Ecto neural progenitor cell (in vitro differentiated cells): ENCODE data around the gene ZFYVE27.
"Not testable (repeated sequence)": the region's sequence is repeated elsewhere in the genome, so short reads cannot be mapped to it uniquely, and the experiment has no call there.

ENCODE experiments used
- DNase-seq: peaks from one replicate; pipeline ENCODE4 v3.0.0-alpha.2; 2018; ENCODE audit warnings: low spot score

The ZFYVE27 gene

DNA sequence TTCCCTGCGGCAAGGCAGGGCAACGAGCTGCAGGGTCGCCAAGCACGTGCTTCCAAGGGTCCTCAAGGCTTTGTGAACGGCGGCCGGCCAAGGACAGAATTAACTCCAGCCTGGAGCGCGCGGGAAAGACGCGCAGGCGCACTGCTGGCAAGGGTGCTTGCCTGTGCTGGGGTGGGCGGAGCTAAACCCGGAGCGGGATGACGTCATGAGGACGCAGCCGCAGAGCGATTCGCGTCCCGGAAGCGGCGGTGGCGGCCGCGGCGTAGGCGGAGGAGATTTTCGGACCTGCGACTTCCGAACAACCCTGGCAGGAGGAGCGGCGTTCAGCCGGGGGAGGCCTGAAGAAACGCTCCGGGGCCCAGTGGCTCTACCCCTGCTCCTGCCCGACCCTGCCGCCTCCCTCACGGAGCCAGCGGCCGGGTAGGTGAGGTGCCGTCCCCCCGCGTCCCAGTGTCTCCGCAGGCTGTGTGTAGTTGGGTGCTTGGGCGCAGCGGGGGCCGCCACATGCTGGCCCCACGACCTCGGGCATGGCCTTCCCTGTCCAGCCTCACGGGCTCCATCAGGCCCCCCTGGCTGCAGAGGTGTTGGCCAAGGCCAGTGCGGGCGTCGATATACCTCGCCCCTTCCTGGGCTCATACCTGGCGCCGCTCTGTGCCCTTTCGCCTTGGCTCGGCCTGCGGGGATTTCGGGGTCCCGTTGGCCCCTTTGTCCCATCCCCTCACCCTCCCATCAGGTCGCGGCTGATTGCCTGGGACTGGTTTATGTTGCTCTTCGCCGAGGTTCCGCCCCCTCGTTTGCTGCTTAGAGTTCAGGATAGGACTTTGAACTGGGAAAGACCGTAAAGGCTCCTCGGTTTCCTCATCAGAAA is at the start of gene ZFYVE27:
Gene ZFYVE27, plus strand, starts transcription at position 227 of the 868 bp plus-strand sequence. CDS start 1,350 bp downstream, outside the sequence.
- DNase-seq: peak; percentile 98

DNA sequence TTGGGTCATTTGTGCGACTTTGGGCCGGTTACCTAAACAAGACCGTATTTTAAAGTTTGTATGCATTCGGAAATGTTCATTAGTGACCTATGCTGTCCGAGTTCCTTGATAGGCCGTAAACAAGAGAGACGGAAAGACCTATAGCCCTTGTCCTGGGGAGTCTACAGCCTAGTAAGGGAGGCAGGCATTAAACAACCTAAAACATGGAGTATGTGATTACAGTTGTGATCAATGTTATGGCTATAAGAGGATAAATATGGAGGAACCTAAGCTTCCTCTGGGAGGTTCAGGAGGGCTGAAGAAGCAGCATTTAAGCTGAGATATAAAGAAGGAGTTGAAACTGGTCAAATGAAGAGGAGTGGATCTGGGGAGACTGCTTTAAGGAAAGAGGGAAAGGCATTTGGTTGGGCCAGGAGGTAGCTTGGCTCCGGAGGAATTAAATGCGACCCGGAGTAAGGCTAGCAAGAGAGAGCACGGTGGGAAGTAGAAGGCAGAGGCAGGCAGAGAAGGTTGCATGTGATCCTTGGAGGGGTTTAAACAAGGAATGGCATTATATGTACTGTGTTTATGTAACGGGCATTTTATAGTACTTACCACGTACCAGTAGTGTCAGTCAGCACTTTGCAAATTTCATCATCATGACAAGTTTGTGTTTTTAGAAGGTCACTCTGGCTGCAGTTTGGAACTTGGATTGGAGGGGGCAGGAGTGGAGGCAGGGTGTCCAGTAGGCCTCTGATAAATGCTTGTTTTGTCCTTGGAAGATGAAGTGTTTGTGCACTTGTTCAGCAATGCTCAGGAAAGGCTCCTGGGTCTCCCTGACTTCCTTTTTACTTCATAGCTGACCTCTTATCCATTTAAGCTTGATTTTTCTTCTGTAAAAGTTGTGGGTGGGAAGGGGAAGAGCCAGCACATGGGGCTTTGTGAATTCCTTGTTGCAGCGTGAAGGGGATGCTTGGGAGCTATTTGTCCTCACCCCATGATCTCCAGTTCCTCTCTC is 48.8 kb upstream of the ZFYVE27 start:
- DNase-seq: no peak

GRCh38 chr10:97689559-97690020 is 47.3 kb upstream of the ZFYVE27 start:
- no peak for DNase-seq

GRCh38 chr10:97690133-97690532 is 46.8 kb upstream of the ZFYVE27 start:
- DNase-seq: no peak

- not testable (repeated sequence) for DNase-seq
Measured at GRCh38 chr10:97698072-97698655, 38.8 kb upstream of the ZFYVE27 start.

DNA sequence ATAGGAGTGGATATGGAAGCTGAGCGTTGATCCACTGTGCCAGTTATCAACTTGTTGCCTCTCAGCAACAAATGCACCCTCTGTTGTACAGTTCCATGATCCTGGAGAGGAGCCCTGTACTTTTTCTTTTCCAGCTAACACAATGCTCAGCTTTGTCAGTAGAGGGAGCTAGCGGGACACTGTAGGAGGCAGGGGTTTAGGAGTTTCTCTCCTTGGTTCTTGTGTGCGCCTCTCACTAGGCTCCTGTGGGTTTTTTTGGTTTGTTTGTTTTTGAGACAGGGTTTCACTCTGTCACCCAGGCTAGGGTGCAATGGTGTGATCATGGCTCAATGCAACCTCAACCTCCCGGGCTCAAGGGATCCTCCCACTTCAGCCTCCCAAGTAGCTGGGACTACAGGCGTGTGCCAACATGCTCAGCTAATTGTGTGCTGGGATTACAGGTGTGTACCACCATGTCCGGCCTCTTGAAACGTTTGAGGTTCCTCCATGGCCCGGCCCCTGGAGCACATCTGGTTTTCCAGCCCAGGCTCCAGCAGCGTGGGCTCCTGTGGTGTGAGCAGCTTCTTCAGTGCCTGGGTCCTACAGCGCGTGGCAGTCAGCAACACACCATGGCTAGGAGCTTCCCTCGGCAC is 35.4 kb upstream of the ZFYVE27 start:
- DNase-seq: peak; percentile 62

GRCh38 chr10:97703398-97704067 is 33.4 kb upstream of the ZFYVE27 start:
- no peak for DNase-seq

- DNase-seq: no peak
Measured at GRCh38 chr10:97704341-97704740, 32.6 kb upstream of the ZFYVE27 start.

GRCh38 chr10:97705006-97705670 is 31.8 kb upstream of the ZFYVE27 start:
- no peak for DNase-seq

DNA sequence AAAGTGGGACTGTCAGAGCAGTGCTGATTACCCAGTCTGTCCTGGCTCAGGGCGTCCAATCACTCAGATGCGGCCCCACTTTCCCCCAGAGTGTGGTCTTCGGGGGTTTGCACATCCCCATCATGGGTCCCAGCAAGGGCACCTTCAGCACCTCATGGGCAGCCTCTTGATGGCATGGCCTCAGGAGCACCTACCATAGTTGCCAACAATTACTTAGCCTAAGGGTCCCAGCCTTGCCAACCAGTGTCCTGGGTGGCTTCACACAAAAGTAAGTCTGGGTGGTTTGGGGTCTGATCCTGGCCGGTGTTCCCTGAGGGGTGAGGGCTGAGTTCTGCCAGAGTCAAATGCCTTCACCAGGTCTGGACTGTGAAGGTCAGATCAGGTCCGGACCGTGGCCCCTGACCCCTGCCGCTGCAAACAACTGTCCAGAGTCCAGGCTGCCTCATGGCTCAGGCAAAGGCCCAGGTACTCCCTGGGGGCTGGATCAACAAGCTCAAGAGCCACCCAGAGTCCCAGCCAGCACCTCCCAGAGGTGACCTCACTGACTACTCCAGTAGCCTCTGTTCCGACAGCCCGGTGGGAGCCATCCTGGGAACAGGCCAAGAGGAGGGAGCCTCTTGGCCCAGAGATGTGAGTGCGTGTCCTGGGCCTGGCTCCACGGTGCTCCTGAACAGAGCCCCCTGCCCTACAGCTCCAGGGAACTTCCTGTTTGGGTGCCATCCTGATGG is 29.6 kb upstream of the ZFYVE27 start:
- no peak for DNase-seq

- no peak for DNase-seq
Measured at GRCh38 chr10:97708167-97708566, 28.8 kb upstream of the ZFYVE27 start.

DNA sequence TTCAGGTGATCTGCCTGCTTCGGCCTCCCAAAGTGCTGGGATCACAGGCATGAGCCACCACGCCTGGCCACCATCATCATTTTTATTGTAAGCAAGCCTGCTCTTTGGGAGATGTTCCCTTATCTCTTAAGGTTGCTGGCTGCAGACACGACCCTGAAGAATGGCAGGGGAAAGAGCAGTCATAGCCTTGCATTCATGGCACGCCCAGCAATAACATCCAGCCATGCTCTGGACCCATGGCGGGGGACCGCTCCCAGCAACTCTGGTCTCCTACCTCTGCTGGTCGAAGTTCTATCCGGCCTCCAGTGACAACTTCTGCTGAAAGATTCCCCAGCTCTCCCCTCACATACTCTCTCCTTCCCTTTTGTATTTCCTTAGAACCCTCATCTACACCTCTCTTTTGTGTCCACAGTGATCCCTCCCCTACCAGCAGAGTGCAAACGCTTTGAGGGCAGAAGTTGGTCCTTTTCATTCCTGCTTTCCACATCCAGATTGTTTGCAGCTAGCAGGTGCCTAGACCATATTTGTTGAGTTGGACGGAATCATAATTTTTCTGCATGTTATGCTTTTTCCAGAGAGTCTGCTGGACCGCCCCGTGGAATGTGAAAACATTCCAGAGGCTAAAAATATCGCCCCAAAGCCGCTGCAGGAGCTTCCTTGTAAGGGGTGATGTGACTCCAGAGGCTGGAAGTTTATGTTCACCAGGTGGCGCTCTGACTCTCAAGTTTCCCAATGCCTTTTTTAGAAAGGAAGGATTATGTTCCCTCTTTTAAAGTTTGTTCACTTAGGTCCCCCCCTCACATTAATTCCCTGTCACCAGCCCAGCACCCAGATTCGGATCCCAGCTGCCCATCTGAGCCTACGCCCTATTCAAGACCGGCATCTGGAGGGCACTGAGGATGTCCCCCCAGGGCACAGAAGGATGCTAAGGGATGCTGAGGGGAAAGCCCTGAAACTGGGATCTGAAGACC is 27.7 kb upstream of the ZFYVE27 start:
- DNase-seq: peak; percentile 65

- DNase-seq: no peak
Measured at GRCh38 chr10:97711640-97712572, 25.0 kb upstream of the ZFYVE27 start.

- peak; percentile 78 for DNase-seq
Measured at GRCh38 chr10:97713339-97713825, 23.5 kb upstream of the ZFYVE27 start, which contains the start of gene MARVELD1. Gene MARVELD1 (plus strand): TSS chr10:97713730. CDS start chr10:97713877, 147 bp downstream.

DNA sequence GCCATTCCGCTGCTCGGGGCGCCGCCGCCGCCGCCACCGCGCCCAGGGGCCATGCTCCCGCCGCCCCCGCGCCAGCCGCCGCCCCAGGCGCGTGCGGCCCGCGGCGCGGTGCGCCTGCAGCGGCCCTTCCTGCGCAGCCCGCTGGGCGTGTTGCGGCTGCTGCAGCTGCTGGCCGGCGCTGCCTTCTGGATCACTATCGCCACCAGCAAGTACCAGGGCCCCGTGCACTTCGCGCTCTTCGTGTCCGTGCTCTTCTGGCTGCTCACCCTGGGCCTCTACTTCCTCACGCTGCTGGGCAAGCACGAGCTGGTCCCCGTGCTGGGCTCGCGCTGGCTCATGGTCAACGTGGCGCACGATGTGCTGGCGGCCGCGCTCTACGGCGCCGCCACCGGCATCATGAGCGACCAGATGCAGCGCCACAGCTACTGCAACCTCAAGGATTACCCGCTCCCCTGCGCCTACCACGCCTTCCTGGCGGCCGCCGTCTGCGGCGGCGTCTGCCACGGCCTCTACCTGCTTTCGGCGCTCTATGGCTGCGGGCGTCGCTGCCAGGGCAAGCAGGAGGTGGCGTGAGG is 23.0 kb upstream of the ZFYVE27 start:
- DNase-seq: peak; percentile 87

DNA sequence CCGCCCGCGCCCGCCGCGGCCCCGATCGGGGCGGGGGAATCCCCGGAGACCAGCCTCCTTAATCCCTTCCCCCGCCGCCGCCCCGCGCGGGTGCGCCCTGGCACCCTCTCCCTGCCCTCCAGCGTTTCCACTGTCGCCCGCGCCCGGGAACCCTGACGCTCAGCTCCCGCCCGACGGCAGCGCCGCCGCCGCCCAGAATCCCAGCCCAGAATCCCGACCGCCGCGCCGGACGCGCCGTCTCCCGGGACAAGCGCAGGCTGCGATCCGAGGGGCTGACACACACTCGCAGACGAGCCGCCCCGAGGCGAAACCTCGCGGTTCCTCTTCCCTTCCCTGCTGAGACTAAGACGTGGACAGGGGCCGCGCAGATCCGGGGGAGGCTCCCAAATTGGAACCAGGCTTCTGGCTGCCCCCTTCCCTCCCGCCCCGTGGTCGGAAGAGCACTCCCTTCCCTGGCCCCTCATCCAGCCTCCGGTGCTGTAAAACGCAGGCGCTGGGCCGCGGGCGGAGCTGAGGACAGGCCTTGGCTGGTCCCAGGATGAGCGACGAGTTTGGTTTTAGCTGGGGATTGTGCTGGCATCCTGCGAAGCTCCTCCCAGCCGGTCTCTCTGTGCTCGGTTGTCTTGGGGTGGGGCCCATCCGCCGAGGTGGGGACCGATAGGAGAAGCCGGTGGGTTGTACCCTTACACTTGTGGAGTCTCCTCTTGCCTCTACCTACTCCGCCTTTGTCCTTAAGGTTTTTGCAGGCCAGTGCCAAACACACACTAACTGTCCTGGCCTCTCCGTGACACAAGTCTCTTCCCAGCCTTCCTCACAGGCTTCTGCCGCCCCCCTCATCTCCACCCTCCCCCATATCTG is 22.3 kb upstream of the ZFYVE27 start:
- peak; percentile 77 for DNase-seq
